GM19463 (cell line): ENCODE data around the gene CLINT1.

Experiments used
- ATAC-seq: cut with Tn5 transposase; IDR thresholded peaks from one replicate; pipeline ENCODE4 v1.9.1; 2021; ENCODE audit warnings: mild to moderate bottlenecking, moderate library complexity; ENCODE audit not compliant: unreplicated experiment

The CLINT1 gene

GRCh38 chr5:157821822-157822622 is 36.9 kb downstream of the CLINT1 start:
- no peak for ATAC-seq

GRCh38 chr5:157821405-157821804 is 37.5 kb downstream of the CLINT1 start:
- ATAC-seq: no peak

GRCh38 chr5:157820593-157821252 is 38.2 kb downstream of the CLINT1 start:
- no peak for ATAC-seq

- ATAC-seq: no peak
Observed at GRCh38 chr5:157819502-157820115, 39.3 kb downstream of the CLINT1 start.

GRCh38 chr5:157818368-157818767 is 40.6 kb downstream of the CLINT1 start:
- no peak for ATAC-seq

- no peak for ATAC-seq
Observed at GRCh38 chr5:157817928-157818327, 41.0 kb downstream of the CLINT1 start.

DNA sequence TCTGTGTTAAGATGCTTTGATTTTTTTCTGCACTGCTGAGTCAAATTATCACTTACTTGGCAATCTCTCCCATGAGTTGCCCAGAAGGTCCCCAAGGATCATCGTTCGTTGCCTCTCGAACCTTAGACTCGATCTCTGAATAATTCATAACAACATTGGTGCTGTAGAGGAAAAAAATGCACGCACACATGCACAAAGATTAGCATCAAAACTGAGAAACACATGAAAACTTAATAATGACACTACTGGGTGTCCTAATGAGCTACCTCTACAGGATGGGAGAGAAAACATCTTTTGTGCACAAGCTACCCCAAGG is 41.6 kb downstream of the CLINT1 start:
- no peak for ATAC-seq

- ATAC-seq: no peak
Observed at GRCh38 chr5:157816682-157817386, 42.1 kb downstream of the CLINT1 start.

GRCh38 chr5:157812086-157812485 is 46.9 kb downstream of the CLINT1 start:
- no peak for ATAC-seq

DNA sequence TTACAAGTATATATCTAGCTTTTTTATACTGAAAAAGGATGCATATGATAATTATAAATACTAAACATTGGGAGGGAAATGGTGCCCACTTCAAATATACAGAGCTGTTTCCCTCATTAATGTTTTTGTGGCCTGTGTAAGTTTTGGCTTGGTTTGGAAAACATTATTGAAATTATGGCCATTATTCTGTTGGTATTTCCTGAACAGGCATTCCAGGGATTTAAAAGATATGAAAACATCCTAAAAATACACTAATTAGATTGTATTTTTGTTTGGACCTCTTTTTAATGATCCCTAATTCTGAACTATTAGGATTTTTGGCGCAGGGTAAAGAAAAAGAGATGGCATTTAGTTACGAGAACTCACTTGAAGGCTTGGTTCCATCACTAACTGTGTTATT is 50.9 kb downstream of the CLINT1 start:
- ATAC-seq: no peak

- ATAC-seq: no peak
Observed at GRCh38 chr5:157802736-157803135, 56.2 kb downstream of the CLINT1 start.

DNA sequence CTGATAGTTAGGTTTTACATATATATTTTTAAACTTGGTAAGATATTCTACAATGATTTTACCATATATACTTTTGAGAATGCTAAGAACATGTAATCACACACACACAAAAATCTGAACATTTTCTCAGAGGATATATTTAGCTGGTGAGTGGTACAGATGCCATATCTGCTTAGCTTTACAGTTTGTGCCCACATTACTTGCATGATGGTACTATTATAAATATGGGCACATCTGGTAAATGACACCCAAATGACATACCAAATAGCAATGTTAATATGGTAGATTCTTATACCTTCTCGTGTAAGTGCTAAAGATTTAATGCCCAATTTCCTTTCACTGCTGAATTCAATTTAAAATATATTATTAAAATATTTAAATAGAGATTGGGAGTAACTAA is 58.8 kb downstream of the CLINT1 start:
- no peak for ATAC-seq

DNA sequence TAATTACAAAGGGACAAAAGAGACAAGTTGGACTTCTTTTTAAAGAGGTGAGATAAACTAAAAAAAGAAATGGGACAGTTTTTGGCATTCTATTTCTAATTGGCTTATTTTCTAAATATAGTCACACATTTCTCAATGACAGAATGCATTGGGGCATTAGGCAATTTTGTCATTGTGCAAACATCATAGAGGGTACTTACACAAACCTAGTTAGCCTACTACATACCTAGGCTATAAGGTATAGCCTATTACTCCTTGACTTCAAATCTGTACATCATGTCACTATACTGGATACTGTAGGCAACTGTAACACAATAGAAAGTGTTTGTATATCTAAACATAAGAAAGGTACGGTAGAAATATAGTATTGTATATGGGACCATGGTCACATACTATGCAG is 59.4 kb downstream of the CLINT1 start:
- no peak for ATAC-seq

DNA sequence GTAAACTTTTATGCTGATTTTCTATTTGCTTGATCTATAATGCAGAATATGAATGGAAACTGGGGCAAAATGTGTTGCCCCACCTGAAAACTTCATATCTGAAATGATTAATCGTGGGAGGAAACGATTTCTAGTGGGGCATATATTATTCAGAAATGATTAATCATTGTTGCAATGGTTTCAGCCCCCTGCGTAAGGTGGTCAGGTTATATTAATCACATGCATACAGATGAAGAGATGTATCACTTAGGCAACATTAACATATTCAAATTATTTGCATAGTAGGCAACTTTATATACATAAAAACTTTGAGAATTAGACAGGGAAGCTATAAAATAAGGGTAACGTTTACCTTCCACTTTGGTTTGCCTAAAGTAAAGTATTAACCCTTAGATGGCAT is 65.6 kb downstream of the CLINT1 start:
- no peak for ATAC-seq

DNA sequence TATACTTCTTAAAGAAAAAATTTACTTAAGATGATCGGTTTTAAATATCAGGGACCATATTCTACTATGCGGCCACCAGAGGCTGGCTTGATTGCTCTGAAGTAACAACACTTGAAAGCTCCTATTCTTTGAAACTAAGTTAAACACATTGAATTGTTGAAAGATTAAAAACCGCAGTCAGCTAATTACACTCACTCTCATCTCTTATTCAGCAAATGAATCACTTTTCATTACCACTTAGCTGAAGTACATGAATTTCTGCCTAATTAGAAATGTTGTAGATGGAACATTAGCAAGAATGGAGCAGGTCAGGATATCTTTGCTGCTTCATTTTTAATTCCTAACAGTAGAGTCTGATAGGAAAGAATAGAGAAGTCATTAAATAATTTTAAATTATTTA is 73.1 kb downstream of the CLINT1 start:
- no peak for ATAC-seq

DNA sequence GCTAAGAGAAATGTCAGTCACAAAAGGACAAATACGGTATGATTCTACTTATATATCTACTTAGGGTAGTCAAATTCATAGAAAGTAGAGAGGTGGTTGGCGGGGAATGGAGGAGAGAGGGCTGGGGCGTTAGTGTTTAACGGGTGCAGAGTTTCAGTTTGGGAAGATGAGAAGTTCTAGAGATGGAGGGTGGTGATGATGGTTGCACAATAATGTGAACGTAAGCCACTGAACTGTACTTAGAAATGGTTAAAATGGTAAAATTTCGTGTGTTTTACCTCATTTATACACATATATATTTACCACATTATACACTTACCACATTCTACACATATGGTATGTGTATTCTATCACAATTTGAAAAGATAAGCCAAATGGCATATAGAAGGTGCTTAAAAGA is 79.7 kb downstream of the CLINT1 start:
- no peak for ATAC-seq

- no peak for ATAC-seq
Observed at GRCh38 chr5:157778121-157778805, 80.7 kb downstream of the CLINT1 start.

DNA sequence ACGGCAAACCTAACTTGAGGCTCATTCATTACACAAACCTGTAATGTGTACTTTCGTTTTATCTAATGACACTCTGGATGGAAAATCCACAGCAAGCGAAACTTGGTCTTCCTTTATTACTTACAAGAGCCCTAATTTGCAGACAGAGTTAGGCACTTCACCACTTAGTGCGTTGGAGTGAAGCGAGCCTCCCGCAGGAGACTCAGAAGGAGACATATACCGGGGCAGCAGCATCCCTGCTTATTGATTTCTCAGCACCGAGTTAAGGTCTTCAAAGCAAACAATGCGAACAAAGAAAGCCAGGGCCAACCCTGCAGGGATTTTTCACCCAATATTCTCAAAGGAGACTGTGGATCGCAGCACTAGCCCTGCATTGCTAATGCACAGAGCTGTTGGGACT is 86.8 kb downstream of the CLINT1 start:
- no peak for ATAC-seq

DNA sequence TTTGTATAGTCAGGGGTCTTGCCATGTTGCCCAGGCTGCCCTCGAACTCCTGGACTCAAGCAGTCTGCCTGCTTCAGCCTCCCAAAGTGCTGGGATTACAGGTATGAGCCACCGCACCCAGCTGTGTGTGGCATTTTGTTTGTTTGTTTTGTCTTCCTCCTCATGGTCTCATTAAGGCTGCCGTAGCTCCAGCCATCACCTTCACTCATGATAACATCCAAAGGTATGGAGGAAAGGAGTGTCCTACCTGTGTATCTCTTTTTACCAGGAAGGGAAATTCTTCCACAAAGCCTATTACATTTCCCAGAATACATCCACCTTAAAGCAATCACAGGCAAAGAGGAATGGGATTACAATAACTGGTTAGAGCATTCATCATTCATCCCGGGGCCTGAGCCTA is 88.3 kb downstream of the CLINT1 start:
- ATAC-seq: no peak

- no peak for ATAC-seq
Observed at GRCh38 chr5:157767689-157768088, 91.3 kb downstream of the CLINT1 start.

DNA sequence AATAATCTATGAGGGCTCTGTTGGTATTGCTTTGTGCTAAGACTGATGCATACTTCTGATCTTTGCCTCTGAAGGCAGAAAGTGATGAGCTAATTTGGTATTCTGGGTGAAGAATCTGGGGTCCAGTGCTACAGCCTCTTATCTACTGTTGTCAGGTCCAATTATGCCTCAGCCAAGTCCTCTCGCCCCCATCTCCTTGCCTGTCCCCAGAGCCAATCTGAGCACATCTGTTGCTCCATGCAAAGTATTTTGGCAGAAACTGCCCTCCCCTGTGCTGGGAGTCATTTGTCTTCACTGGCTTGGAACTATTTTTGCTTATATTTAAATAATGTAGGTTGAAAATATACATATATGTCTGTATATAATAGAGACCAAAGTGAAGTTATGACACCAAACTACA is 92.0 kb downstream of the CLINT1 start:
- no peak for ATAC-seq
